GM20000 (cell line): ENCODE measurements around the gene MOCS1.

ENCODE experiments used
- DNase-seq: peaks from one replicate; pipeline ENCODE4 v3.0.0; 2012; ENCODE audit warnings: low spot score
- CTCF ChIP-seq: IDR thresholded peaks from 2 replicates; pipeline ENCODE4 v1.5.1; 2012; ENCODE audit warnings: mild to moderate bottlenecking, control low read depth; ENCODE audit errors: extremely low read depth, missing control alignments

Gene MOCS1

DNA sequence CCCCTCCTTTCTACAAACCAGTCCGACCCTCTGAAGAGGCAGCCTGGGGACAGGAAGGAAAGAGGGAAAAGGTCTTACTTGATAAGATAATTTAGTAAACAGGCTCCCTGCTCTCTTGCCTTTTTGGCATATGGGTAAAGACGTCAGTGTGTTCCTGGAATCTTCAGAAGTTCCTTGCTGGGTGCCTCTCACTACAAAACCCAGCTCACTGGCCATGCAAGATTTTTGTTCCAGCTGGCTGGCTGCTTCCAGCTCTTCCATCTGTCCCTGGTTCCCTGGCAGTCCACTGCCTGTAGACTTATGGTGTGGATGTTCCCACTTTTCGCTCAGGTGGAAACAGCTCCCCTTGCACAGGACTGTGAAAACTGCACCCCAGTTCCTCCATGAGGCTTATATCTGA, 57.4 kb downstream of the MOCS1 start:
- no peak for TF ChIP-seq CTCF
- DNase-seq: no peak

- no peak for TF ChIP-seq CTCF
- no peak for DNase-seq
Observed at GRCh38 chr6:39876111-39876510, 58.2 kb downstream of the MOCS1 start.

- DNase-seq: no peak
- no peak for TF ChIP-seq CTCF
Observed at GRCh38 chr6:39873439-39873838, 60.8 kb downstream of the MOCS1 start.

DNA sequence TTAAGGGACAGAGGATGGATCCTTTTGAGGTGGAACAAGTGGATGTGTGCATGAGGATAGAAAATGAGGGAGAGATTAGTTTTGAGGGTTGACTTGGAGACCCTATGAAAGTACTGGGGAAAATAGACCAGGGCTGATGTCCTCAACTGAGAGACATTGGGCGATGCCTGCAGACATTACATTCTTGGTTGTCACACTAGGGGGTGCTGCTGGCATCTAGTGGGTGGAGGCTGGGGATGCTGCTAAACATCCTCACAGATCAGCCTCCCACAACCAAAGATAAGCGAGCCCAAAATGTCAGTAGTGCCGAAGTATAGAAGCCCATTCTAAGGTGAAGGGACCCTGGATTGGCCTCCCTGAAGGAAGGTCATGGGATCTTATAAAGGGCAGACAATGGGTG, 63.3 kb downstream of the MOCS1 start:
- no peak for DNase-seq
- TF ChIP-seq CTCF: peak; percentile 11

- DNase-seq: no peak
Observed at GRCh38 chr6:39867592-39867991, 66.7 kb downstream of the MOCS1 start.

GRCh38 chr6:39865011-39865888, 69.0 kb downstream of the MOCS1 start:
- peak; percentile 64 for TF ChIP-seq CTCF
- peak; percentile 68 for DNase-seq

More at GRCh38 chr6:39867592-39867991, 66.7 kb downstream of the MOCS1 start:
- no peak for TF ChIP-seq CTCF

- no peak for DNase-seq
- no peak for TF ChIP-seq CTCF
Observed at GRCh38 chr6:39861663-39862062, 72.6 kb downstream of the MOCS1 start.
